A549 (cell line): ENCODE data around the gene ATOSB. TPM values are rescaled to one million over a fixed set of nuclear protein-coding genes. Genes with fewer than 3 reads are reported as not detected.

Source experiments
- ATAC-seq, 2 experiments: fragments of 200-7000 bp in 1 of 2; fragments of >200 bp in 1 of 2; cut with Nextera tagmentation in 1 of 2; cut with Tn5 transposase in 1 of 2; 3 replicates each; pipeline versions ENCODE4 v1.8.0 to v1.9.1; 2018 to 2020; ENCODE audit warnings: mild to moderate bottlenecking in 1 of 2, moderate library complexity in 1 of 2
- CTCF ChIA-PET: fragments of 300-600 bp; sonication (Branson Sonifier 250); formaldehyde crosslinking; extraction: SDS; loops from one replicate; lab custom pipeline; 2021; ENCODE audit warnings: antibody characterized with exemption, inconsistent platforms; lab: Yijun Ruan, JAX
- POLR2A ChIA-PET: fragments of 350-600 bp; formaldehyde crosslinking; extraction: SDS; loops from one replicate; lab custom pipeline; 2021; ENCODE audit warnings: antibody characterized with exemption, inconsistent platforms; lab: Yijun Ruan, JAX
- DNase-seq, 2 experiments: peaks; one replicate each; pipeline versions ENCODE4 v3.0.0 to v3.0.0-alpha.2; 2011 to 2016; ENCODE audit warnings: low read depth in 1 of 2, low spot score in 1 of 2
- FAIRE-seq: peaks from 2 replicates; lab custom pipeline; 2011; peaks lifted over from hg19 to GRCh38; lab: Jason Lieb, UNC
- H3K27ac ChIP-seq, 2 experiments: fragments of >200 bp; sonication (Bioruptor Twin); formaldehyde crosslinking; 3 replicates each; pipeline ENCODE4 v1.5.1; 2016 to 2017
- H3K4me1 ChIP-seq: fragments of >200 bp; sonication (Bioruptor Twin); formaldehyde crosslinking; 3 replicates; pipeline ENCODE4 v1.6.1; 2016
- H3K4me2 ChIP-seq: fragments of >200 bp; sonication (Bioruptor Twin); formaldehyde crosslinking; 3 replicates; pipeline ENCODE4 v1.6.1; 2016
- H3K4me3 ChIP-seq: fragments of >200 bp; sonication (Bioruptor Twin); formaldehyde crosslinking; 3 replicates; pipeline ENCODE4 v1.5.1; 2016
- H3K9me3 ChIP-seq: fragments of >200 bp; sonication (Bioruptor Twin); formaldehyde crosslinking; 3 replicates; pipeline ENCODE4 v1.6.1; 2016
- ATOH8 ChIP-seq: fragments of 250-450 bp; sonication (Bioruptor Pico); IDR thresholded peaks from 2 replicates; pipeline ENCODE4 v1.5.0; 2020; ENCODE audit warnings: low read depth, mild to moderate bottlenecking, moderate library complexity
- CBX2 ChIP-seq: fragments of 200-600 bp; sonication (generic); IDR thresholded peaks from 2 replicates; pipeline ENCODE4 v1.6.1; 2016; ENCODE audit warnings: low read depth, mild to moderate bottlenecking, borderline replicate concordance
- CBX8 ChIP-seq: fragments of 200-600 bp; sonication (generic); IDR thresholded peaks from 2 replicates; pipeline ENCODE4 v1.6.1; 2016
- CEBPB ChIP-seq, 2 experiments: fragments of >200 bp in 1 of 2; sonication (Bioruptor Twin) in 1 of 2; formaldehyde crosslinking in 1 of 2; IDR thresholded peaks; 2 replicates each; pipeline ENCODE4 v1.6.1; 2012 to 2016
- CHD2 ChIP-seq: fragments of 150-350 bp; IDR thresholded peaks from 2 replicates; pipeline ENCODE4 v1.6.1; 2014; ENCODE audit warnings: low read length; ENCODE audit not compliant: partially characterized antibody
- CTCF ChIP-seq: fragments of >200 bp; sonication (Bioruptor Twin); formaldehyde crosslinking; IDR thresholded peaks from 3 replicates; pipeline ENCODE4 v1.5.1; 2016
- E2F6 ChIP-seq: IDR thresholded peaks from 2 replicates; pipeline ENCODE4 v1.6.1; 2012; ENCODE audit warnings: low read depth, borderline replicate concordance
- EHF ChIP-seq: fragments of 250-450 bp; sonication (Bioruptor Pico); IDR thresholded peaks from 2 replicates; pipeline ENCODE4 v1.5.0; 2020; ENCODE audit warnings: mild to moderate bottlenecking
- EHMT2 ChIP-seq: fragments of 200-600 bp; sonication (generic); IDR thresholded peaks from 2 replicates; pipeline ENCODE4 v1.6.1; 2016; ENCODE audit warnings: antibody characterized with exemption, low read depth, mild to moderate bottlenecking, moderate library complexity
- ELK1 ChIP-seq: fragments of 150-350 bp; IDR thresholded peaks from 2 replicates; pipeline ENCODE4 v1.6.1; 2014; ENCODE audit warnings: low read depth, mild to moderate bottlenecking, low read length
- EP300 ChIP-seq, 2 experiments: fragments of >200 bp; sonication (Bioruptor Twin); formaldehyde crosslinking; IDR thresholded peaks; 2 replicates in 1 of 2; 3 replicates in 1 of 2; pipeline ENCODE4 v1.6.1; 2016 to 2017
- ESRRA ChIP-seq: fragments of 150-350 bp; IDR thresholded peaks from 2 replicates; pipeline ENCODE4 v1.6.1; 2014; ENCODE audit warnings: mild to moderate bottlenecking, low read length, borderline replicate concordance
- FOSL2 ChIP-seq, 2 experiments: fragments of 450-650 bp in 1 of 2; fragments of >200 bp in 1 of 2; sonication (Bioruptor Twin) in 1 of 2; formaldehyde crosslinking; IDR thresholded peaks; 2 replicates each; pipeline versions ENCODE4 v1.5.0 to v1.6.1; 2016 to 2020; ENCODE audit warnings: mild to moderate bottlenecking in 1 of 2, moderate library complexity in 1 of 2
- FOXS1 ChIP-seq: fragments of 250-450 bp; sonication (Bioruptor Pico); IDR thresholded peaks from 2 replicates; pipeline ENCODE4 v1.5.0; 2020; ENCODE audit warnings: mild to moderate bottlenecking, moderate library complexity
- GATA3 ChIP-seq: IDR thresholded peaks from 2 replicates; pipeline ENCODE4 v1.6.1; 2012; ENCODE audit warnings: borderline replicate concordance
- HES2 ChIP-seq: fragments of >200 bp; sonication (Bioruptor Twin); formaldehyde crosslinking; IDR thresholded peaks from 2 replicates; pipeline ENCODE4 v1.6.1; 2016
- HEYL ChIP-seq: fragments of 250-450 bp; sonication (Bioruptor Pico); IDR thresholded peaks from 2 replicates; pipeline ENCODE4 v1.8.0; 2021; ENCODE audit warnings: mild to moderate bottlenecking, moderate library complexity
- JUNB ChIP-seq: fragments of >200 bp; sonication (Bioruptor Twin); formaldehyde crosslinking; IDR thresholded peaks from 2 replicates; pipeline ENCODE4 v1.6.1; 2016
- MAFK ChIP-seq: fragments of 450-650 bp; IDR thresholded peaks from 2 replicates; pipeline ENCODE4 v1.6.1; 2014; ENCODE audit not compliant: partially characterized antibody
- MAX ChIP-seq: IDR thresholded peaks from 2 replicates; pipeline ENCODE4 v1.6.1; 2012
- MYC ChIP-seq: IDR thresholded peaks from 2 replicates; pipeline ENCODE4 v1.6.1; 2012; ENCODE audit warnings: mild to moderate bottlenecking, inconsistent platforms, low read length, improper control_type of control experiment, borderline replicate concordance
- NPAS2 ChIP-seq: fragments of 250-450 bp; sonication (Bioruptor Pico); IDR thresholded peaks from 2 replicates; pipeline ENCODE4 v1.8.0; 2022; ENCODE audit warnings: mild to moderate bottlenecking, moderate library complexity, borderline replicate concordance
- NR3C1 ChIP-seq: fragments of >200 bp; sonication (Bioruptor Twin); formaldehyde crosslinking; IDR thresholded peaks from 3 replicates; pipeline ENCODE4 v1.6.1; 2017
- POLR2A ChIP-seq: IDR thresholded peaks from 2 replicates; pipeline ENCODE4 v1.6.1; 2012; ENCODE audit warnings: mild to moderate bottlenecking, low read length
- RFX5 ChIP-seq: fragments of 450-650 bp; IDR thresholded peaks from 2 replicates; pipeline ENCODE4 v1.7.1; 2014; ENCODE audit warnings: antibody characterized with exemption, mild to moderate bottlenecking, moderate library complexity
- TFCP2L1 ChIP-seq: fragments of 250-450 bp; sonication (Bioruptor Pico); IDR thresholded peaks from 2 replicates; pipeline ENCODE4 v1.5.0; 2021; ENCODE audit warnings: mild to moderate bottlenecking
- TP53 ChIP-seq: fragments of 250-450 bp; sonication (Bioruptor Pico); IDR thresholded peaks from 2 replicates; pipeline ENCODE4 v1.5.0; 2021; ENCODE audit warnings: mild to moderate bottlenecking, moderate library complexity
- ZNF302 ChIP-seq: fragments of 250-450 bp; sonication (Bioruptor Pico); IDR thresholded peaks from 2 replicates; pipeline ENCODE4 v1.9.0; 2021; ENCODE audit warnings: inconsistent platforms, mild to moderate bottlenecking, moderate library complexity
- WGBS: methylation state at CpG from one replicate; pipeline ENCODE4 v1.1.6; 2017; ENCODE audit errors: missing lambda C conversion rate; 5-methylcytosine and 5-hydroxymethylcytosine counted together
- polyA plus RNA-seq, 4 experiments: library from polyadenylated mRNA; depleted of rRNA in 3 of 4; stranded (reverse); fragments of >200 nt; fragmentation: RNase III in 1 of 4; extraction: RNeasy Plus Mini Kit Qiagen cat#74134 plus additional on column Dnase treatment in 1 of 4; gene quantifications; 2 replicates in 3 of 4; 3 replicates in 1 of 4; pipeline ENCODE4 v1.2.3, GENCODE V29; 2011 to 2017

ATOSB gene
- polyA plus RNA-seq, 2 of the 4 experiments (the other 2 are of a cell fraction) = 11.8 to 14.0 TPM

GRCh38 chr9:35070823-35071813, 44.5 kb downstream of the ATOSB start:
- peak overlapping the region; percentile 92 for H3K4me3 ChIP-seq
- no peaks in the 10 kb centered on the region for H3K9me3 ChIP-seq
- WGBS = 2% methylated on average over 19 of the region's 20 CpGs
- ATAC-seq (no peak), DNase-seq (no peak), FAIRE-seq (no peak)
- peaks cover 28% of the 10 kb centered on the region for H3K4me1 ChIP-seq
- ChIA-PET POLR2A (interaction anchor here (1.3 to 3.2 kb wide), 15 partner anchors 9 to 369 kb away, joined by 3 to 47 read pairs (median 6); partner anchors contain the start of genes ATOSB, FANCG, PIGO and STOML2), CTCF (interaction anchor here (1.1 to 3.8 kb wide), 12 partner anchors 8 to 172 kb away, joined by 3 to 27 read pairs (median 6); partner anchors contain the start of genes ATOSB, FANCG and PIGO)
- H3K4me2 ChIP-seq = peak overlapping the region; percentile 83
- peak overlapping the region; percentile 97 to 98 for H3K27ac ChIP-seq
- TF ChIP-seq HEYL (CRISPR knock-in tag) (no peak), HES2 (no peak), NR3C1 (no peak), MYC (no peak), EHF (CRISPR knock-in tag) (no peak), MAX (no peak), ZNF302 (no peak), CTCF (no peak), FOXS1 (CRISPR knock-in tag) (no peak), ATOH8 (CRISPR knock-in tag) (no peak), CEBPB (IDR thresholded peaks at IDR 0.05) (no peak), CBX2 (no peak), CHD2 (no peak), FOSL2 (IDR thresholded peaks at IDR 0.05) (no peak), FOSL2 (CRISPR knock-in tag; IDR thresholded peaks at IDR 0.05) (no peak), ELK1 (no peak), TFCP2L1 (CRISPR knock-in tag) (no peak), EP300 (IDR thresholded peaks at IDR 0.05) (no peak), ESRRA (no peak)

- TF ChIP-seq GATA3 (no peak), ESRRA (no peak), CBX8 (no peak), CBX2 (no peak), RFX5 (no peak), MAX (no peak), CHD2 (no peak), NPAS2 (CRISPR knock-in tag) (no peak), JUNB (no peak), EHMT2 (no peak), POLR2A (no peak), E2F6 (no peak), MAFK (no peak), ZNF302 (no peak), TP53 (CRISPR knock-in tag) (no peak)
- CTCF ChIA-PET = interaction anchor here (0.9 to 1.4 kb wide), 4 partner anchors 17 to 169 kb away, joined by 3 to 4 read pairs (median 4); no protein-coding TSS in a partner anchor
- POLR2A ChIA-PET = no interaction called here
- H3K27ac ChIP-seq = no peak overlapping the region
- H3K4me2 ChIP-seq = peak overlapping the region; percentile 83
- 69% methylated on average over 4 of the region's 4 CpGs for WGBS
- DNase-seq = no peak
- ATAC-seq = no peak
- FAIRE-seq = no peak
- H3K9me3 ChIP-seq = no peaks in the 10 kb centered on the region
- peaks cover 28% of the 10 kb centered on the region for H3K4me1 ChIP-seq
- no peak overlapping the region for H3K4me3 ChIP-seq
Measured at GRCh38 chr9:35069020-35069419, 46.6 kb downstream of the ATOSB start.
